PFSK-1 (cell line): Measurements from ENCODE around the gene TMEM175.

Experiments used
- POLR2AphosphoS5 ChIP-seq: IDR thresholded peaks from 2 replicates; pipeline ENCODE4 v1.6.1; 2012; ENCODE audit warnings: low read depth, mild to moderate bottlenecking, control low read depth, low read length, moderate library complexity
- SIN3A ChIP-seq: IDR thresholded peaks from 2 replicates; pipeline ENCODE4 v1.6.1; 2012; ENCODE audit warnings: mild to moderate bottlenecking, low read length, moderate library complexity, borderline replicate concordance; ENCODE audit not compliant: insufficient read depth
- TF ChIP-seq, protein P1 (sequence below), 2 experiments: IDR thresholded peaks; 2 replicates each; pipeline versions ENCODE4 v1.6.1 to v1.8.0; 2011 to 2012; ENCODE audit warnings: low read depth in 2 of 2, low read length in 2 of 2, control low read depth in 1 of 2, inconsistent platforms in 1 of 2, mild to moderate bottlenecking in 1 of 2, moderate library complexity in 1 of 2; ENCODE audit not compliant: insufficient read depth in 1 of 2

- TF ChIP-seq POLR2AphosphoS5 (no peak), SIN3A (no peak)
- TF ChIP-seq, protein P1, sequence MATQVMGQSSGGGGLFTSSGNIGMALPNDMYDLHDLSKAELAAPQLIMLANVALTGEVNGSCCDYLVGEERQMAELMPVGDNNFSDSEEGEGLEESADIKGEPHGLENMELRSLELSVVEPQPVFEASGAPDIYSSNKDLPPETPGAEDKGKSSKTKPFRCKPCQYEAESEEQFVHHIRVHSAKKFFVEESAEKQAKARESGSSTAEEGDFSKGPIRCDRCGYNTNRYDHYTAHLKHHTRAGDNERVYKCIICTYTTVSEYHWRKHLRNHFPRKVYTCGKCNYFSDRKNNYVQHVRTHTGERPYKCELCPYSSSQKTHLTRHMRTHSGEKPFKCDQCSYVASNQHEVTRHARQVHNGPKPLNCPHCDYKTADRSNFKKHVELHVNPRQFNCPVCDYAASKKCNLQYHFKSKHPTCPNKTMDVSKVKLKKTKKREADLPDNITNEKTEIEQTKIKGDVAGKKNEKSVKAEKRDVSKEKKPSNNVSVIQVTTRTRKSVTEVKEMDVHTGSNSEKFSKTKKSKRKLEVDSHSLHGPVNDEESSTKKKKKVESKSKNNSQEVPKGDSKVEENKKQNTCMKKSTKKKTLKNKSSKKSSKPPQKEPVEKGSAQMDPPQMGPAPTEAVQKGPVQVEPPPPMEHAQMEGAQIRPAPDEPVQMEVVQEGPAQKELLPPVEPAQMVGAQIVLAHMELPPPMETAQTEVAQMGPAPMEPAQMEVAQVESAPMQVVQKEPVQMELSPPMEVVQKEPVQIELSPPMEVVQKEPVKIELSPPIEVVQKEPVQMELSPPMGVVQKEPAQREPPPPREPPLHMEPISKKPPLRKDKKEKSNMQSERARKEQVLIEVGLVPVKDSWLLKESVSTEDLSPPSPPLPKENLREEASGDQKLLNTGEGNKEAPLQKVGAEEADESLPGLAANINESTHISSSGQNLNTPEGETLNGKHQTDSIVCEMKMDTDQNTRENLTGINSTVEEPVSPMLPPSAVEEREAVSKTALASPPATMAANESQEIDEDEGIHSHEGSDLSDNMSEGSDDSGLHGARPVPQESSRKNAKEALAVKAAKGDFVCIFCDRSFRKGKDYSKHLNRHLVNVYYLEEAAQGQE (IDR thresholded peaks at IDR 0.05; ENCODE audit: insufficient read depth in 1 of 2, low read depth in 2 of 2, low read length in 2 of 2) = no peak
Measured at GRCh38 chr4:967113-968104, 35.1 kb downstream of the TMEM175 start.
